Measurements from ENCODE around the gene NPSR1.

Gene NPSR1

GRCh38 chr7:34720289-34720688 lies 62.3 kb downstream of the NPSR1 start:
- DNase-seq (ENCODE audit: low read depth in 3 of 3) = no peak

GRCh38 chr7:34723338-34723737 lies 65.3 kb downstream of the NPSR1 start:
- no peak for DNase-seq (ENCODE audit: low read depth in 3 of 3)

GRCh38 chr7:34723866-34724490 lies 66.0 kb downstream of the NPSR1 start:
- no peak for DNase-seq (ENCODE audit: low read depth in 3 of 3)

GRCh38 chr7:34726221-34726620 lies 68.2 kb downstream of the NPSR1 start:
- no peak for DNase-seq (ENCODE audit: low read depth in 3 of 3)

- no peak for DNase-seq (ENCODE audit: low read depth in 3 of 3)
These were observed 69.5 kb downstream of the NPSR1 start for GRCh38 chr7:34727464-34727995.

- DNase-seq (ENCODE audit: low read depth in 3 of 3) = no peak
These were observed 70.1 kb downstream of the NPSR1 start for GRCh38 chr7:34728156-34728555.

GRCh38 chr7:34734771-34735170 lies 76.8 kb downstream of the NPSR1 start:
- DNase-seq (ENCODE audit: low read depth in 3 of 3) = no peak

GRCh38 chr7:34735526-34735925 lies 77.5 kb downstream of the NPSR1 start:
- DNase-seq (ENCODE audit: low read depth in 3 of 3) = no peak

GRCh38 chr7:34739651-34740300 lies 81.8 kb downstream of the NPSR1 start:
- DNase-seq (ENCODE audit: low read depth in 3 of 3) = no peak

- no peak for DNase-seq (ENCODE audit: low read depth in 3 of 3)
These were observed 82.8 kb downstream of the NPSR1 start for GRCh38 chr7:34740840-34741239.

- DNase-seq (ENCODE audit: low read depth in 3 of 3) = no peak
These were observed 89.3 kb downstream of the NPSR1 start for GRCh38 chr7:34747176-34747781.

- no peak for DNase-seq (ENCODE audit: low read depth in 3 of 3)
These were observed 90.1 kb downstream of the NPSR1 start for GRCh38 chr7:34747867-34748727.

GRCh38 chr7:34748728-34749089 lies 90.7 kb downstream of the NPSR1 start:
- no peak for DNase-seq (ENCODE audit: low read depth in 3 of 3)

GRCh38 chr7:34749446-34749845 lies 91.4 kb downstream of the NPSR1 start:
- no peak for DNase-seq (ENCODE audit: low read depth in 3 of 3)

- no peak for DNase-seq (ENCODE audit: low read depth in 3 of 3)
These were observed 92.2 kb downstream of the NPSR1 start for GRCh38 chr7:34750209-34750608.

- DNase-seq (ENCODE audit: low read depth in 3 of 3) = no peak
These were observed 92.6 kb downstream of the NPSR1 start for GRCh38 chr7:34750636-34751035.

- DNase-seq (ENCODE audit: low read depth in 3 of 3) = no peak
These were observed 94.0 kb downstream of the NPSR1 start for GRCh38 chr7:34751725-34752643.

- no peak for DNase-seq (ENCODE audit: low read depth in 3 of 3)
These were observed 94.9 kb downstream of the NPSR1 start for GRCh38 chr7:34752929-34753328.

- DNase-seq (ENCODE audit: low read depth in 3 of 3) = no peak
These were observed 97.0 kb downstream of the NPSR1 start for GRCh38 chr7:34755008-34755407.

- no peak for DNase-seq (ENCODE audit: low read depth in 3 of 3)
These were observed 98.0 kb downstream of the NPSR1 start for GRCh38 chr7:34756025-34756437.

- no peak for DNase-seq (ENCODE audit: low read depth in 3 of 3)
These were observed 98.7 kb downstream of the NPSR1 start for GRCh38 chr7:34756691-34757090.
